Measurements from ENCODE around the gene CDC23.

The CDC23 gene

GRCh38 chr5:138138949-138139780 is 74.0 kb downstream of the CDC23 start, which contains the start of gene NME5:
Gene NME5, minus strand, starts transcription at chr5:138139428. Its CDS starts 648 bp downstream, at chr5:138138780.
- DNase-seq = no peak

Data from activated T-cell treated with anti-CD3 and anti-CD28 coated beads for 4 hours (primary cell).